HepG2 (cell line): Measurements from ENCODE around the gene UBL3. TPM values are rescaled to one million over a fixed set of nuclear protein-coding genes. Genes with fewer than 3 reads are reported as not detected.

Source experiments
- E2F2 ChIP-seq: sonication (generic); formaldehyde crosslinking; IDR thresholded peaks from 2 replicates; pipeline ENCODE4 v1.4.0; 2020; ENCODE audit warnings: missing genetic modification reagents, borderline replicate concordance
- GMEB2 ChIP-seq: IDR thresholded peaks from 2 replicates; pipeline ENCODE4 v1.6.1; 2016; ENCODE audit warnings: missing biosample characterization, missing genetic modification reagents, low read depth
- KDM3A ChIP-seq: IDR thresholded peaks from 2 replicates; pipeline ENCODE4 v1.6.1; 2018; ENCODE audit warnings: low read depth, missing compliant biosample characterization
- KDM4B ChIP-seq: sonication (generic); formaldehyde crosslinking; IDR thresholded peaks from 2 replicates; pipeline ENCODE4 v1.4.0; 2020; ENCODE audit warnings: missing genetic modification reagents
- SOX6 ChIP-seq, 2 experiments: fragments of 450-650 bp in 1 of 2; sonication (generic) in 1 of 2; formaldehyde crosslinking in 1 of 2; IDR thresholded peaks; 2 replicates each; pipeline versions ENCODE4 v1.4.0 to v1.6.1; 2017 to 2020; ENCODE audit warnings: antibody characterized with exemption in 1 of 2, mild to moderate bottlenecking in 1 of 2, missing genetic modification reagents in 1 of 2
- TBX2 ChIP-seq: sonication (generic); formaldehyde crosslinking; IDR thresholded peaks from 2 replicates; pipeline ENCODE4 v1.5.0; 2020; ENCODE audit warnings: missing genetic modification reagents, mild to moderate bottlenecking, borderline replicate concordance
- ZNF101 ChIP-seq: sonication (generic); formaldehyde crosslinking; IDR thresholded peaks from 2 replicates; pipeline ENCODE4 v1.4.0; 2020; ENCODE audit warnings: mild to moderate bottlenecking, low read depth, missing genetic modification reagents, borderline replicate concordance
- ZNF234 ChIP-seq: sonication (generic); formaldehyde crosslinking; conservative IDR thresholded peaks from 2 replicates; pipeline ENCODE4 v1.5.1; 2020; ENCODE audit warnings: mild to moderate bottlenecking, missing genetic modification reagents
- ZNF274 ChIP-seq: sonication (generic); formaldehyde crosslinking; IDR thresholded peaks from 2 replicates; pipeline ENCODE4 v1.5.1; 2020; ENCODE audit warnings: mild to moderate bottlenecking, missing genetic modification reagents
- ZNF30 ChIP-seq: sonication (generic); formaldehyde crosslinking; IDR thresholded peaks from 2 replicates; pipeline ENCODE4 v1.5.0; 2020; ENCODE audit warnings: mild to moderate bottlenecking, missing genetic modification reagents
- ZNF331 ChIP-seq: sonication (generic); formaldehyde crosslinking; IDR thresholded peaks from 2 replicates; pipeline ENCODE4 v1.4.0; 2020; ENCODE audit warnings: missing genetic modification reagents
- ZNF570 ChIP-seq: sonication (generic); formaldehyde crosslinking; IDR thresholded peaks from 2 replicates; pipeline ENCODE4 v1.4.0; 2020; ENCODE audit warnings: mild to moderate bottlenecking, missing genetic modification reagents, borderline replicate concordance
- ZNF737 ChIP-seq: sonication (generic); formaldehyde crosslinking; IDR thresholded peaks from 2 replicates; pipeline ENCODE4 v1.5.0; 2020; ENCODE audit warnings: missing genetic modification reagents, mild to moderate bottlenecking, borderline replicate concordance
- polyA plus RNA-seq, 8 experiments: library from polyadenylated mRNA; depleted of rRNA in 3 of 8; stranded (reverse) in 7 of 8; unstranded in 1 of 8; fragments of >200 nt; fragmentation: Illumina TruSeq in 4 of 8; extraction: Trizol in 4 of 8; gene quantifications; 2 replicates each; pipeline versions ENCODE4 v1.2.1 to v1.2.3, GENCODE V29; 2011 to 2016; ENCODE audit warnings: low read depth in 4 of 8, missing spikeins in 1 of 8, mixed read lengths in 1 of 8; ENCODE audit not compliant: insufficient read depth in 1 of 8
- total RNA-seq, 5 experiments: library from RNA; depleted of rRNA; stranded (reverse); fragments of >200 nt; fragmentation: Illumina TruSeq; extraction: Trizol; gene quantifications; 2 replicates each; pipeline ENCODE4 v1.2.3, GENCODE V29; 2016; ENCODE audit warnings: low read depth in 1 of 5

Gene UBL3
- total and polyA plus RNA-seq, 2 of the 13 experiments (the other 11 are each of a cell fraction or from before 2014, with no cell fraction given) = 7.4 to 9.6 TPM

GRCh38 chr13:29730253-29730652 is 120.2 kb downstream of the UBL3 start (continued):
- TF ChIP-seq SOX6 (IDR thresholded peaks at IDR 0.05) = no peak
- no peak for TF ChIP-seq SOX6 (CRISPR knock-in tag; IDR thresholded peaks at IDR 0.05)
- no peak for TF ChIP-seq TBX2 (CRISPR knock-in tag)
- TF ChIP-seq ZNF737 (CRISPR knock-in tag) = no peak
- TF ChIP-seq ZNF234 (CRISPR knock-in tag) = no peak
- TF ChIP-seq ZNF570 (CRISPR knock-in tag) = no peak
- TF ChIP-seq GMEB2 (CRISPR knock-in tag) = no peak
- no peak for TF ChIP-seq KDM4B (CRISPR knock-in tag)
- no peak for TF ChIP-seq ZNF101 (CRISPR knock-in tag)
- TF ChIP-seq KDM3A (CRISPR knock-in tag) = no peak
- TF ChIP-seq E2F2 = no peak
- TF ChIP-seq ZNF30 (CRISPR knock-in tag) = no peak
- TF ChIP-seq ZNF331 (CRISPR knock-in tag) = no peak
- TF ChIP-seq ZNF274 (CRISPR knock-in tag) = no peak
